ENCODE results near the gene MRPL14.

DNA sequence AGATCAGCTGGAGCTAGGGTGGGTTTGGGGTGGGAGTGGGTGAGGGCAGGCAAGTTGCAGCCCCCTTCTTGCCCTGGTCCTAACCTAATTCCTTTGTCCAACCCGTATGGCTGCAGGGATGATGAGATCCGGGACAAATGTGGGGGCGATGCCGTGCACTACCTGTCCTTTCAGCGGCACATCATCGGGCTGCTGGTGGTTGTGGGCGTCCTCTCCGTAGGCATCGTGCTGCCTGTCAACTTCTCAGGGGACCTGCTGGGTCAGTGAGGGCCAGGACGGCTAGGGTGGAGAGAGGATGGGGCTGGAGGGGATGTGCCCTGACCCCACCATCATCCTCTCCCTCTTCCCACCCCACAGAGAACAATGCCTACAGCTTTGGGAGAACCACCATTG is 12.1 kb upstream of the MRPL14 start:
- TF ChIP-seq, protein P1, sequence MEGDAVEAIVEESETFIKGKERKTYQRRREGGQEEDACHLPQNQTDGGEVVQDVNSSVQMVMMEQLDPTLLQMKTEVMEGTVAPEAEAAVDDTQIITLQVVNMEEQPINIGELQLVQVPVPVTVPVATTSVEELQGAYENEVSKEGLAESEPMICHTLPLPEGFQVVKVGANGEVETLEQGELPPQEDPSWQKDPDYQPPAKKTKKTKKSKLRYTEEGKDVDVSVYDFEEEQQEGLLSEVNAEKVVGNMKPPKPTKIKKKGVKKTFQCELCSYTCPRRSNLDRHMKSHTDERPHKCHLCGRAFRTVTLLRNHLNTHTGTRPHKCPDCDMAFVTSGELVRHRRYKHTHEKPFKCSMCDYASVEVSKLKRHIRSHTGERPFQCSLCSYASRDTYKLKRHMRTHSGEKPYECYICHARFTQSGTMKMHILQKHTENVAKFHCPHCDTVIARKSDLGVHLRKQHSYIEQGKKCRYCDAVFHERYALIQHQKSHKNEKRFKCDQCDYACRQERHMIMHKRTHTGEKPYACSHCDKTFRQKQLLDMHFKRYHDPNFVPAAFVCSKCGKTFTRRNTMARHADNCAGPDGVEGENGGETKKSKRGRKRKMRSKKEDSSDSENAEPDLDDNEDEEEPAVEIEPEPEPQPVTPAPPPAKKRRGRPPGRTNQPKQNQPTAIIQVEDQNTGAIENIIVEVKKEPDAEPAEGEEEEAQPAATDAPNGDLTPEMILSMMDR (IDR thresholded peaks at IDR 0.05), result no peak
- TF ChIP-seq EP300 (IDR thresholded peaks at IDR 0.05) (no peak), POLR2A (IDR thresholded peaks at IDR 0.05) (no peak)

All from tibial nerve (tissue), 4 donors.